ENCODE data around the gene POLR2F.

DNA sequence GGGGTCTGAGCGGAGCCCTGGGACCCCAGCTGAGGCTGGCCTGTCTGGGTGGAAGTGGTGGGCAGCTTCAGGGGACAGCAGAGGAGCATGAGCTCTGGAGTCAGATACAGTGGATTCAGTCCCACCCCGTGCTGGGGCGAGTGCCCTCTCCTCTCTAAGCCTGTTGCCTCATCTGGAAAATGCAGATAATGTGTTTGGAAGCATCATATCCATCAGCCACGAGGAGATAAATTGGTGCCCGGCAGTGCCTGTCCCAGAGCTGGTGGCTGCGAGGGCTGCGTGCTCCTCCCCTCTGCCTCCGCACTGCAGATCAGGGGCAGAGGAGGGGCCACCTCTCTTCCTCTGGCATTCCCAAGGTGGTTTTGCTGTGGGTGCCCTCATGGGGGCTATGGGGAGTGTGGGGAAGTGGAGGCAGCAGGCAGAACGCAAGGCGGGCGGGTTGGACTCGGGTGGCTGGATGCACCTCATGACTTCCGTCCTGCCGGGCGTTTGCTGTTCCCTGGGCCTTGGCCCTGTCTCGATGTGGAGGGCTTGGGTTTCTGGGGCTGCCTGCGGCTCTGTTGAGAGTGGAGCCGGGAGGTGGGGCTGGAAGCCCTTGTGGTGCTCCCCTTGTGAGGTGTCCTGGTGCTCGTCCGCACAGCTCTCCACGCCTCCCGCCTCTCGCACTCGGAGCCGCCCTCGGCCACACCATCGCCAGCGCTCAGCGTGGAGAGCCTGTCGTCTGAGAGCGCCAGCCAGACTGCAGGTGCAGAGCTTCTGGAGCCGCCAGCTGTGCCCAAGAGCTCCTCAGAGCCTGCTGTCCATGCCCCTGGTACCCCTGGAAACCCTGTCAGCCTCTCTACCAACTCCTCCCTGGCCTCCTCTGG, 26.5 kb upstream of the POLR2F start:
- TF ChIP-seq, protein P1, sequence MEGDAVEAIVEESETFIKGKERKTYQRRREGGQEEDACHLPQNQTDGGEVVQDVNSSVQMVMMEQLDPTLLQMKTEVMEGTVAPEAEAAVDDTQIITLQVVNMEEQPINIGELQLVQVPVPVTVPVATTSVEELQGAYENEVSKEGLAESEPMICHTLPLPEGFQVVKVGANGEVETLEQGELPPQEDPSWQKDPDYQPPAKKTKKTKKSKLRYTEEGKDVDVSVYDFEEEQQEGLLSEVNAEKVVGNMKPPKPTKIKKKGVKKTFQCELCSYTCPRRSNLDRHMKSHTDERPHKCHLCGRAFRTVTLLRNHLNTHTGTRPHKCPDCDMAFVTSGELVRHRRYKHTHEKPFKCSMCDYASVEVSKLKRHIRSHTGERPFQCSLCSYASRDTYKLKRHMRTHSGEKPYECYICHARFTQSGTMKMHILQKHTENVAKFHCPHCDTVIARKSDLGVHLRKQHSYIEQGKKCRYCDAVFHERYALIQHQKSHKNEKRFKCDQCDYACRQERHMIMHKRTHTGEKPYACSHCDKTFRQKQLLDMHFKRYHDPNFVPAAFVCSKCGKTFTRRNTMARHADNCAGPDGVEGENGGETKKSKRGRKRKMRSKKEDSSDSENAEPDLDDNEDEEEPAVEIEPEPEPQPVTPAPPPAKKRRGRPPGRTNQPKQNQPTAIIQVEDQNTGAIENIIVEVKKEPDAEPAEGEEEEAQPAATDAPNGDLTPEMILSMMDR (IDR thresholded peaks at IDR 0.05), result no peak
- no peak for TF ChIP-seq EP300 (IDR thresholded peaks at IDR 0.05)
- no peak for TF ChIP-seq POLR2AphosphoS5 (IDR thresholded peaks at IDR 0.05)
